ENCODE data around the gene SAPCD2. TPM values are rescaled to one million over a fixed set of nuclear protein-coding genes. Genes with fewer than 3 reads are reported as not detected.

Gene SAPCD2
- total and polyA plus RNA-seq, 2 of the 4 experiments (the other 2 are of a cell fraction): 3.4 to 4.9 TPM

DNA sequence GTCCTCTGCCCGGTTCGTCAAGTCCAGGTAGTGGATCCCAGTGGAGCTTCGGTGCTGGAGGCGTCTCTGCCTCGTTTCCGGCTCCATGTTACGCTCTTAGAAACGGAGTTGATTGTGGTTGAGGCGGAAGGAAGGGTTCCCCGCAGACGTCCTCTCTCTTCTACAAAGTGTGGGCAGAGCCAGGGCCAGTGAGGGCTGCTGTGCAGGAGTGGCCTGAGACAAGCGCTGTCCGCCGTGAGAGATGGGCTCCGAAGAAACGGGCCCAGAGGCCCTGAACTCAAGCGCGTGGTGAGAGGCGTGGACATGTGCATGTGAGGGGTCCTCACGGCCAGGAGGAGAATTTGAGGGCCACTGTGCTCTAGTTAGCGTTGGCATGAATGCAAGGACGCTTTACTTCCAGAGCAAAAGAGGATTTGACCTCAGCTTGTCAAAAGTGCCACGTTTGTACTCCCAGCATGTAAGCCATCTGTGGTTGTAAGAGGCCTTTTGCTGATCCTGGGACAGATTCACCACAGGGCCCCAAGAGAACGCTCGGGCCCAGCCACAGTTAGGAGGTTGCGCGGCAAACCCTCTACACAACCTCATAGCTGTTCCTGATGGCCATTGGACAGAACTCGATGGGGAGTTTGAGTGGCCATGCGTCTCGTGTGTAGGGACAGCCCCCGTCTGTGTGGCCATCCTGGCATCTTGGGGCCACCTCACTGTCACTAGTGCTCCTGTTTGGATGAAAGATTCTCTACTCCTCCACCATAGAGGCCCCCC lies 26.6 kb upstream of the SAPCD2 start:
- Histone ChIP-seq H3K4ac (ENCODE audit: low read depth, low read length) (no peak overlapping the region), H4K91ac (ENCODE audit: insufficient read depth, low read depth, low read length) (no peak overlapping the region), H2AFZ (replicated peaks; ENCODE audit: low read length, poor library complexity) (no peak overlapping the region), H2BK120ac (ENCODE audit: low read depth, low read length) (no peak overlapping the region), H3K4me3 (ENCODE audit: insufficient read depth, low read depth, low read length) (no peak overlapping the region), H3K36me3 (ENCODE audit: control insufficient read depth, insufficient read depth, low read length) (peaks cover 50% of the 10 kb centered on the region), H3K4me1 (ENCODE audit: control insufficient read depth, insufficient read depth, low read length) (no peaks in the 10 kb centered on the region), H2BK5ac (ENCODE audit: low read depth, low read length, poor library complexity, severe bottlenecking) (no peak overlapping the region), H2AK9ac (replicated peaks; ENCODE audit: low read depth, low read length, poor library complexity) (no peak overlapping the region), H2AK5ac (ENCODE audit: low read depth, low read length) (no peak overlapping the region), H2BK20ac (ENCODE audit: low read depth, low read length) (no peak overlapping the region), H3K9me3 (ENCODE audit: control insufficient read depth, insufficient read depth, low read length) (no peaks in the 10 kb centered on the region), H4K8ac (ENCODE audit: low read depth in 2 of 2, low read length in 2 of 2) (no peak overlapping the region), H3K56ac (ENCODE audit: extremely low read depth, insufficient read depth, low read length) (no peak overlapping the region), H4K5ac (ENCODE audit: low read depth, low read length) (no peak overlapping the region), H3K23ac (ENCODE audit: low read depth, low read length) (no peak overlapping the region), H2BK15ac (ENCODE audit: low read depth, low read length) (no peak overlapping the region), H3K27me3 (ENCODE audit: control insufficient read depth, insufficient read depth, low read length) (no peaks in the 10 kb centered on the region), H3K9ac (ENCODE audit: low read depth, low read length) (no peak overlapping the region), H3K79me1 (ENCODE audit: low read depth in 1 of 2, low read length in 2 of 2) (peaks cover under 1 to 8% of the 10 kb centered on the region in 2 experiments; a peak in 3 of 4 replicates), H3K27ac (ENCODE audit: insufficient read depth, low read length) (no peak overlapping the region), H3K14ac (replicated peaks; ENCODE audit: low read depth, low read length) (no peak overlapping the region), H4K20me1 (ENCODE audit: insufficient read depth, low read length) (no peaks in the 10 kb centered on the region; the same call in 1 of the 2 replicates), H3K9me1 (ENCODE audit: insufficient read depth, low read length) (peaks cover 2% of the 10 kb centered on the region; the same call in 1 of the 2 replicates), H3K18ac (ENCODE audit: low read depth, low read length) (no peak overlapping the region), H3K4me2 (ENCODE audit: low read depth, low read length) (no peak overlapping the region)
- intact Hi-C loops (cut with micrococcal nuclease) (no loop called here), dilution Hi-C loops (cut with HindIII; ENCODE audit: low sequenced_read_pairs, unreplicated experiment) (no loop called here), in situ Hi-C loops (cut with MboI; ENCODE audit: low sequenced_read_pairs) (no loop called here)
- no peak for ATAC-seq (ENCODE audit: low read depth)
- 92% methylated on average over 8 of the region's 31 CpGs; no CpG with 5 or more reads in 1 of the 2 experiments for WGBS, 2 experiments (ENCODE audit: extremely low coverage in 2 of 2, insufficient read length in 1 of 2)
- BruUV-seq (replicated peaks): no TSS peak
- ChIA-PET POLR2A (ENCODE audit: unreplicated experiment) (no interaction called here), CTCF (no interaction called here)
- no peak for DNase-seq
- no peak for TF ChIP-seq CEBPB (IDR thresholded peaks at IDR 0.05; ENCODE audit: low read depth, low read length)
- TF ChIP-seq RAD21 (IDR thresholded peaks at IDR 0.05; ENCODE audit: low read length): no peak
- TF ChIP-seq, protein P1, sequence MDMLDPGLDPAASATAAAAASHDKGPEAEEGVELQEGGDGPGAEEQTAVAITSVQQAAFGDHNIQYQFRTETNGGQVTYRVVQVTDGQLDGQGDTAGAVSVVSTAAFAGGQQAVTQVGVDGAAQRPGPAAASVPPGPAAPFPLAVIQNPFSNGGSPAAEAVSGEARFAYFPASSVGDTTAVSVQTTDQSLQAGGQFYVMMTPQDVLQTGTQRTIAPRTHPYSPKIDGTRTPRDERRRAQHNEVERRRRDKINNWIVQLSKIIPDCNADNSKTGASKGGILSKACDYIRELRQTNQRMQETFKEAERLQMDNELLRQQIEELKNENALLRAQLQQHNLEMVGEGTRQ (IDR thresholded peaks at IDR 0.05; ENCODE audit: low read depth, low read length): no peak
- no peak for TF ChIP-seq CTCF (conservative IDR thresholded peaks at IDR 0.05; ENCODE audit: low read depth, low read length)
- no peak for TF ChIP-seq MAFK (IDR thresholded peaks at IDR 0.05; ENCODE audit: low read depth, low read length)
- no peak for TF ChIP-seq RFX5 (IDR thresholded peaks at IDR 0.05; ENCODE audit: low read depth, low read length)
- no peak for TF ChIP-seq NFE2L2 (IDR thresholded peaks at IDR 0.05; ENCODE audit: low read depth, low read length)
- TF ChIP-seq POLR2A (IDR thresholded peaks at IDR 0.05; ENCODE audit: low read depth, low read length): no peak
- no peak for TF ChIP-seq MAZ (IDR thresholded peaks at IDR 0.05; ENCODE audit: borderline replicate concordance, low read depth, low read length)
- TF ChIP-seq, protein P2, sequence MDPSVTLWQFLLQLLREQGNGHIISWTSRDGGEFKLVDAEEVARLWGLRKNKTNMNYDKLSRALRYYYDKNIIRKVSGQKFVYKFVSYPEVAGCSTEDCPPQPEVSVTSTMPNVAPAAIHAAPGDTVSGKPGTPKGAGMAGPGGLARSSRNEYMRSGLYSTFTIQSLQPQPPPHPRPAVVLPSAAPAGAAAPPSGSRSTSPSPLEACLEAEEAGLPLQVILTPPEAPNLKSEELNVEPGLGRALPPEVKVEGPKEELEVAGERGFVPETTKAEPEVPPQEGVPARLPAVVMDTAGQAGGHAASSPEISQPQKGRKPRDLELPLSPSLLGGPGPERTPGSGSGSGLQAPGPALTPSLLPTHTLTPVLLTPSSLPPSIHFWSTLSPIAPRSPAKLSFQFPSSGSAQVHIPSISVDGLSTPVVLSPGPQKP (IDR thresholded peaks at IDR 0.05; ENCODE audit: borderline replicate concordance, low read depth, low read length): no peak
- no peak for TF ChIP-seq RCOR1 (IDR thresholded peaks at IDR 0.05; ENCODE audit: insufficient replicate concordance, low read length)
